ENCODE results near the gene SPATA4. TPM values are rescaled to one million over a fixed set of nuclear protein-coding genes. Genes with fewer than 3 reads are reported as not detected.

Gene SPATA4
- total and polyA plus RNA-seq, 5 donors: 0.23 to 1.0 (median 0.34) TPM; not detected in 2

DNA sequence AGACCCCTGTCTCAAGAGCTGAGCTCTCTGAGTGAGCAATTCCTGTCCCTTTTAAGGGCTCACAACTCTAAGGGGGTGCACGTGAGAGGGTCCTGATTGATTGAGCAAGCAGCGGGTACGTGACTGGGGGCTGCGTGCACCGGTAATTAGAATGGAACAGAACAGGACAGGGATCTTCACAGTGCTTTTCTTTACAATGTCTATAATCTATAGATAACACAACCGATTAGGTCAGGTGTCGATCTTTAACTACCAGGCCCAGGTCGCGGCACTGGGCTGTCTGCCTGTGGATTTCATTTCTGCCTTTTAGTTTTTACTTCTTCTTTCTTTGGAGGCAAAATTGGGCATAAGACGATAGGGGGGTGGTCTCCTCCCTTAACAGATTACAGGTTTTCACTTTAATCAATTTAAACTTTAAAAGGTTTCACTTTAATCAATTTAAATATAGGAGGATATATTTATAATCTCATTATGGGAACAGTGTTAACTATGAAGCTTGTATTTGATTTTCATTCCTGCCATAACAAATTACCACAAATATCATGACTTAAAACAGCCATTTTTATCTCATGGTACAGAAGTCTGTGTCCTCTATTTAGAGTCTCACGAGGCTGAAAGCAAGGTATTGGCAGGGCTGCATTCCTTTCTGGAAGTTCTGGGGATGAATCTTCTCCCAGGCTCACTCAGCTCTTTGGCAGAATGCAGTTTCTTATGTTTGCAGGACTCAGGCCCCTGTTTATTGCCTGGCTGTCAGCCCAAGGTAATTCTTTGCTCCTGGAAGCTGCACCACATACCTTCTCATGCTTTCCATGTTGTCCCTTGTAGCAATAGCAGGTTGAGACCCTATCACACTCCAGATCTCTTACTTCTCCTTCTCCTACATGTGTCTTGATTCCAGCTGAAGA, 5.2 kb downstream of the SPATA4 start:
- Histone ChIP-seq H3K4me1 (ENCODE audit: control insufficient read depth, insufficient read depth, low read length) (no peaks in the 10 kb centered on the region), H3K9me3 (ENCODE audit: control insufficient read depth, low read length) (no peaks in the 10 kb centered on the region), H3K4me3 (ENCODE audit: low read length) (no peak overlapping the region), H3K27ac (ENCODE audit: low read length) (no peak overlapping the region), H3K27me3 (ENCODE audit: control insufficient read depth, insufficient read depth) (no peaks in the 10 kb centered on the region)
- ATAC-seq (no peak), DNase-seq (no peak)
- intact Hi-C loops (cut with DNase I): loop anchor here in 1 of 4 donors (10.0 kb wide), 1 partner anchor 125 kb away; the partner anchor contains the start of gene SPCS3
- WGBS: 75% methylated on average over 11 of the region's 11 CpGs

DNA sequence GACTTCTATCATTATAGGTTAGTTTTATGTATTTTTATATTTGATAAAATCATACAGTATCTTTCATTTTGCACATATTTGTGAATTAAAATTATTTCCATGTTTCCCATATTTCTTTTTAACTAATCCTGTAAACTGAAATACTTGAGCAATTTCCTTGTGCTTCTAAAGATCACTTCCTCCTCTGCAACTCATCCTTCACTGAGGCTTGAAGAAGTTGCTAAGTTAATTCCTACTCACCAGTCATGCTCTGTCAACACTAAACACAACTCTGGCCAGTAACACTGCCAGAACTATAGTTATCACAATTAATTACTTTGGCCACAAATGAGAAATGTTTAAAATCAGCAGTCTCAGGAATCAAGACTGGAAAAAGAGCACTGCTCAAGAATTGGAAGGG, 6.7 kb downstream of the SPATA4 start:
- intact Hi-C loops (cut with DNase I): no loop called here
- DNase-seq (no peak), ATAC-seq (no peak)
- no peak overlapping the region for H3K4me3 ChIP-seq (ENCODE audit: low read length)
- no peaks in the 10 kb centered on the region for H3K4me1 ChIP-seq (ENCODE audit: control insufficient read depth, insufficient read depth, low read length)
- H3K27ac ChIP-seq (ENCODE audit: low read length): no peak overlapping the region
- no peaks in the 10 kb centered on the region for H3K27me3 ChIP-seq (ENCODE audit: control insufficient read depth, insufficient read depth)
- no peaks in the 10 kb centered on the region for H3K9me3 ChIP-seq (ENCODE audit: control insufficient read depth, low read length)

DNA sequence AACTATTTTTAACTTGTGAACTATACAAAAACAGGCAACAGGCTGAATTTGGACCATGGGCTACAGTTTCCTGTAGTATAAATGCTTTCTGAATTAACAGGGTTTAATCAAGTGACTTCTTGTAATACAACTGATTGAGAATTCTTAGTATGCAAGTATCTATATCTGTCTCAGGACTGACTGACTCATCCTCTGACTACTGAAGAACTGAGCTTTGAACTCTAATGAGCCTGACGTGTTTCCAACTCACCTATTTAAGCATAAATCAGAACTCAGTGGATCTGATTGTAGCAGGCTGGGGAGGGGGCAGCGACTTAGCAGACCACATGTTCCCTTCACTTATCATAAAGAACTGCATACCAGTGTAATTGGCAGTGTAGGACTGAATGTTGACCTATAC, 7.8 kb downstream of the SPATA4 start:
- Histone ChIP-seq H3K27me3 (ENCODE audit: control insufficient read depth, insufficient read depth) (no peaks in the 10 kb centered on the region), H3K4me1 (ENCODE audit: control insufficient read depth, insufficient read depth, low read length) (no peaks in the 10 kb centered on the region), H3K27ac (ENCODE audit: low read length) (no peak overlapping the region), H3K4me3 (ENCODE audit: low read length) (no peak overlapping the region), H3K9me3 (ENCODE audit: control insufficient read depth, low read length) (no peaks in the 10 kb centered on the region)
- 59% methylated on average over 2 of the region's 2 CpGs for WGBS
- no peak for DNase-seq
- ATAC-seq: no peak
- intact Hi-C loops (cut with DNase I): no loop called here

DNA sequence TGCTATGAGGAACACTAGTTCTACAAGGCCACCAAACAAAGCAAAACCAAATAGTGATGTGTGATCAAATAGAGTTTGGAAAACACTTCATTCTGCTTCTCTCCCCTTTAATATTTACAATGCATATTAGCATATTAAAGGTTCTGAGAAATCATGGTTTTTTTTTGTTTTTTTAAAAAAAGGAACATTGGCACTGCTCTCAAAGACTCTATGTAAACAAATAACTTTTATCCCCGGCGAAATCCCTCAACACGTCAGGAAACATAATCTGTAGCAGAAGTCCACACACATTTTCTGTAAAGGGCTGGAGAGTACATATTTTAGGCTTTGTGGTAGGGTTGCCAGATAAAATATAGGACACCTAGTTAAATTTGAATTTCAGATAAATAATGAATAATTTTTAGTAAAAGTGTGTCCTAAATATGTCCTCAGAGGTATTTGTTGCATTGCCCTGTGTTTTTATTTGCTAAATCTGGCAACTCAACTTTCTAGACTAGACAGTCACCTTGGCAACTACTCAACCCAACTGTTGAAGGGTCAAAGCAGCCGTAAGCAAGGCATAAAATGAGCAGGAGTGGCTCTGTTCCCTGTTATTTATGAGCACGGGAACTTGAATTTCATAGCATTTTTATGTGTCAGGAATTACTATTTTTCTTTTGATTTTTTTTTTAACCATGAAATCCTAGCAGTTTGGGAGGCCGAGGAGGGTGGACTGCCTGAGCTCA, 8.6 kb downstream of the SPATA4 start:
- Histone ChIP-seq H3K27ac (ENCODE audit: low read length) (no peak overlapping the region), H3K4me3 (ENCODE audit: low read length) (no peak overlapping the region)
- ATAC-seq: no peak

DNA sequence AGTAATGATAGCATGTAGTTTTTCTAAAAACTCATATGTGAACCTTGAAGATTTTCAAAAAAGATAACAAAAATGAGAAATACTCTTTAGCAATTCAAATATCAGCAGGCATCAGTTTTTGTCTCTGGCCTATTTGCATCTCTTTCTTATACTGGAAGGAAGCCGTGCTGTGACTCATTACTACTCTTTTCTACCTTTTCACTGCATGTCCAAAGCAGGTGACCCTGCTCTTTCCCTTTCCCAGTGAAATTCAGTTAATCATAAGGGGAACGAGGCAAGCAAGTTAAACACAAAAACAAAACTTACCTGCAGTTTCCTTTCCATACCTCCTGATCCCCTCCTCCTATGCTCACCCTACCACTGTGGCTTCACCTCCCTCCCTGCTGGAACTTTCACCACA, 9.3 kb downstream of the SPATA4 start:
- Histone ChIP-seq H3K27me3 (ENCODE audit: control insufficient read depth, insufficient read depth) (no peaks in the 10 kb centered on the region), H3K9me3 (ENCODE audit: control insufficient read depth, low read length) (no peaks in the 10 kb centered on the region), H3K4me3 (ENCODE audit: low read length) (no peak overlapping the region), H3K27ac (ENCODE audit: low read length) (no peak overlapping the region), H3K4me1 (ENCODE audit: control insufficient read depth, insufficient read depth, low read length) (no peaks in the 10 kb centered on the region)
- ATAC-seq: no peak
- intact Hi-C loops (cut with DNase I): no loop called here
- WGBS: 61% methylated on average over 2 of the region's 2 CpGs
- no peak for DNase-seq

More for the DNA sequence above, 8.6 kb downstream of the SPATA4 start:
- Histone ChIP-seq H3K27me3 (ENCODE audit: control insufficient read depth, insufficient read depth) (no peaks in the 10 kb centered on the region), H3K9me3 (ENCODE audit: control insufficient read depth, low read length) (no peaks in the 10 kb centered on the region), H3K4me1 (ENCODE audit: control insufficient read depth, insufficient read depth, low read length) (no peaks in the 10 kb centered on the region)
- 62% methylated on average over 6 of the region's 6 CpGs for WGBS
- intact Hi-C loops (cut with DNase I): no loop called here
- no peak for DNase-seq

DNA sequence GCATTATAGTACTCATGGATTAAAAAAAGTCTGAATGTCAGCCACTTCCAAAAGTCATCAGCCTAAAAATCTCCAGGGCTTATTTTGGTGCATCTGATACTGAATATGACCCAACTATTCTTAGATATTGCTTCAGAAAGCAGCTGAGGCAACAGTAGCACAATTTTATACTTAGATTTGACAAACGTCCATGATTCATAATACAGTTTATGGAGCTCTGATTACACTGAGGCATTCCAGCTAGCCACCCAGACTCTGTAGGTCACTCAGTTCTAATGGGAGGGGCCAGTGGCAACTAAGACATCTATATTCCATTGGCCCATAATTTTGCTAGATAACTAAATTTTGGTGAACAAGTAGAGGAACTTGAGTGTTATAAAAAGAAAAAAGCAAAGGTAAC, 10.3 kb downstream of the SPATA4 start:
- Histone ChIP-seq H3K27me3 (ENCODE audit: control insufficient read depth, insufficient read depth) (no peaks in the 10 kb centered on the region), H3K9me3 (ENCODE audit: control insufficient read depth, low read length) (no peaks in the 10 kb centered on the region), H3K27ac (ENCODE audit: low read length) (no peak overlapping the region), H3K4me3 (ENCODE audit: low read length) (no peak overlapping the region), H3K4me1 (ENCODE audit: control insufficient read depth, insufficient read depth, low read length) (no peaks in the 10 kb centered on the region)
- DNase-seq: no peak
- peak in 1 of 2 donors; percentile 72 for ATAC-seq
- 13% methylated on average over 1 of the region's 1 CpG for WGBS
- intact Hi-C loops (cut with DNase I): no loop called here

DNA sequence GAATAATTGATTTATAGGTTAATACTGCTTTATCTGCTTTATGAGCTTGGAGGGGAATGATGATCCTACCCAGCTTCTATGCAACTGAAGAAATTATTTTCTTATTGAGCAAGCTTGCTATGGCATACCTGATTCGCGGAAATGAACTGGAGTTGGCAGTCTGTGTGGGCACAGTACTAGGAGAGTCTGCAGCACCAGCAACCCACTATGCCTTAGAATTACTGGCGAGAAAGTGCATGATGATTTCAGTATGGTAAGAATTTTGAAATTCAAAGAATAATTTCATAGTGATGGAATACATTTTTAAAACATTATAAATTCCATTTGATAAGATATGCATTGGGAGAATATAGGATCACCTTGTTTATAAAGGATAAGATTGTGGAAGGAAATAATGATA, 32.3 kb downstream of the SPATA4 start:
- intact Hi-C loops (cut with DNase I): no loop called here

DNA sequence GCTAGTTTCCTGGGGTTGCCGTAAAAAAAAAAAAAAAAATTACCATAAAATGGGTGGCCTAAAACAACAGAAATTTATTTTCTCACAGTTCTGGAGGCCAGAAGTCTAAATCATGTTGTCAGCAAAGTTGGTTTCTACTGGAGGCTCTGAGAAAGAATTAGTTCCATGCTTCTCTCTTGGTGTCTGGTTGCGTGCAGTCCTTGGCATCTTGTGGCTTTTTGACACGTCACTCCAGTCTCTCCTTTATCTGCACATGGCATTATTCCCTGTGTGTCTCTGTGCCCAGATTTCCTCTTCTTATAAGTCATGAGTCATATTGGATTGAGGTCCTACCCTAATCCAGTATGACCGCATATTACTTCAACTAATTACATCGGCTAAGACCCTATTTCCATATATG, 38.7 kb downstream of the SPATA4 start:
- no peaks in the 10 kb centered on the region for H3K27me3 ChIP-seq (ENCODE audit: control insufficient read depth, insufficient read depth)
- intact Hi-C loops (cut with DNase I): loop anchor here in 1 of 4 donors (10.0 kb wide), 1 partner anchor 118 kb away; no protein-coding TSS in a partner anchor
- ATAC-seq: peak; percentile 48 to 84
- H3K4me1 ChIP-seq (ENCODE audit: control insufficient read depth, insufficient read depth, low read length): no peaks in the 10 kb centered on the region
- no peak overlapping the region for H3K4me3 ChIP-seq (ENCODE audit: low read length)
- no peak overlapping the region for H3K27ac ChIP-seq (ENCODE audit: low read length)
- 80% methylated on average over 5 of the region's 5 CpGs for WGBS
- DNase-seq: no peak
- no peaks in the 10 kb centered on the region for H3K9me3 ChIP-seq (ENCODE audit: control insufficient read depth, low read length)

More for the DNA sequence above, 32.3 kb downstream of the SPATA4 start:
- no peaks in the 10 kb centered on the region for H3K9me3 ChIP-seq (ENCODE audit: control insufficient read depth, low read length)
- no peak for DNase-seq
- WGBS: 94% methylated on average over 3 of the region's 3 CpGs
- no peak overlapping the region for H3K4me3 ChIP-seq (ENCODE audit: low read length)
- H3K27ac ChIP-seq (ENCODE audit: low read length): no peak overlapping the region
- no peaks in the 10 kb centered on the region for H3K4me1 ChIP-seq (ENCODE audit: control insufficient read depth, insufficient read depth, low read length)
- no peaks in the 10 kb centered on the region for H3K27me3 ChIP-seq (ENCODE audit: control insufficient read depth, insufficient read depth)
- no peak for ATAC-seq

DNA sequence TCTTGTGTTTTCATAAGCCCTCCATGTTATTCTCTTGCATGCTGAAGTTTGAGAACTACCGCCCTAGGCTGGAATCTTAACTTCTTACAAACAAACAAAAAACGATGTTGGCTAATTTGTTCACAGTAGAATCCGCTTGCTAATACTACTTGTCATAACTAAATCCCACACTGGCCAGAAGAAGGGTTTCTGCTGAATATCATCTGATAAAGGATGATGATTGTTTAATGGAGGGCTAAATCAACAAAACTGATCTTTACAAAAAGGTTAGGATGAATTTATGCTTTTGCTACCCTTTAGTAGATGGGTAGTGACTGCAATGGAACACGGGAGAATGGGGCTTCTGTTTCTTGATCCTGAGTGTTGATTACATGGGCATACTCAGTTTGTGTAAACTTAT, 42.3 kb downstream of the SPATA4 start:
- WGBS: 86% methylated on average over 4 of the region's 4 CpGs
- H3K4me3 ChIP-seq (ENCODE audit: low read length): no peak overlapping the region
- no peak overlapping the region for H3K27ac ChIP-seq (ENCODE audit: low read length)
- ATAC-seq: no peak
- intact Hi-C loops (cut with DNase I): loop anchor here in 2 of 4 donors (5.0 to 10.0 kb wide), 2 partner anchors 122 to 189 kb away; no protein-coding TSS in a partner anchor
- H3K9me3 ChIP-seq (ENCODE audit: control insufficient read depth, low read length): no peaks in the 10 kb centered on the region
- H3K27me3 ChIP-seq (ENCODE audit: control insufficient read depth, insufficient read depth): no peaks in the 10 kb centered on the region
- no peak for DNase-seq
- H3K4me1 ChIP-seq (ENCODE audit: control insufficient read depth, insufficient read depth, low read length): no peaks in the 10 kb centered on the region

DNA sequence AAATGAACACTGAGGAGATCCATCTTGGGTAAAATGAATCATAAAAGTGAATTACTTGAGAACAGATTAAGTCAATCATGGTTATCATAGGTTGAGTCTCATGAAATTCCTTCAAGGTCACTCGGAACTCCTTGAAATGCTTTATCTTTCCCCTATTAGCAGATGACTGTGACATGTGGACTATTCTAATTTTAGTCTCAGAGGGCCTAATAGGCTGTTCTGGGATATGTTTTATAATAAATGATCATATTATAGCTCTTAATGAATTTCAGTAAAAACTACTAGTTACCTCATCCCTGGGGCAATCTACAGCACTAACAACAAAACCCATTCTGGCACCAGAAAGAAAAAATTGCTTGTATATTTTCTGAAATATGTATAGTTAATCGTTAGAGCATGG, 44.7 kb downstream of the SPATA4 start:
- H3K4me1 ChIP-seq (ENCODE audit: control insufficient read depth, insufficient read depth, low read length): no peaks in the 10 kb centered on the region
- no peak for DNase-seq
- H3K27ac ChIP-seq (ENCODE audit: low read length): no peak overlapping the region
- WGBS: 53% methylated on average over 2 of the region's 2 CpGs
- no peak overlapping the region for H3K4me3 ChIP-seq (ENCODE audit: low read length)
- H3K9me3 ChIP-seq (ENCODE audit: control insufficient read depth, low read length): no peaks in the 10 kb centered on the region
- ATAC-seq: no peak
- no peaks in the 10 kb centered on the region for H3K27me3 ChIP-seq (ENCODE audit: control insufficient read depth, insufficient read depth)
- intact Hi-C loops (cut with DNase I): loop anchor here in 2 of 4 donors (5.0 to 10.0 kb wide), 2 partner anchors 124 to 192 kb away; no protein-coding TSS in a partner anchor

DNA sequence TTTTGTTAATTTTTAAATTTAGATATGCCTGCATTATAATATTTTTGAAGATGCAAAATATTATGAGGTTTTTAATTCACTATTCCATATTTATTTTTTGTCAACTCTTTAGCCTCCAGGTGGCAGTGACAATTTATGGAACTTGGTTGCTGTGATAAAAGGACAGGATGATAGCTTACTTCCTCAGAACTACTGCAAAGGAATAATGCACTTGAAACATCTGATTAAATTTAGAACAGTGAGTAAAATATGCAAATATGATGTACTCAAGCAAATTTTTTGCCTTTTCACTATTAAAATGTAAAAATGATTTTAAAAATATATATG, 45.1 kb downstream of the SPATA4 start:
- no peak overlapping the region for H3K27ac ChIP-seq (ENCODE audit: low read length)
- H3K4me3 ChIP-seq (ENCODE audit: low read length): no peak overlapping the region
- no peaks in the 10 kb centered on the region for H3K4me1 ChIP-seq (ENCODE audit: control insufficient read depth, insufficient read depth, low read length)
- no peaks in the 10 kb centered on the region for H3K27me3 ChIP-seq (ENCODE audit: control insufficient read depth, insufficient read depth)
- intact Hi-C loops (cut with DNase I): loop anchor here in 2 of 4 donors (5.0 to 10.0 kb wide), 2 partner anchors 124 to 192 kb away; no protein-coding TSS in a partner anchor
- H3K9me3 ChIP-seq (ENCODE audit: control insufficient read depth, low read length): no peaks in the 10 kb centered on the region
- no peak for ATAC-seq
- no peak for DNase-seq
